K562 (cell line): ENCODE measurements around the gene ADGRB3. TPM values are rescaled to one million over a fixed set of nuclear protein-coding genes. Genes with fewer than 3 reads are reported as not detected.

Experiments
- ARID4B ChIP-seq: sonication (generic); formaldehyde crosslinking; IDR thresholded peaks from 2 replicates; pipeline ENCODE4 v1.8.0; 2022; ENCODE audit warnings: mild to moderate bottlenecking, missing genetic modification reagents
- FOS ChIP-seq: IDR thresholded peaks from 3 replicates; pipeline ENCODE4 v1.6.1; 2011; ENCODE audit not compliant: insufficient read length; ENCODE audit errors: extremely low read depth
- HEY1 ChIP-seq: fragments of 250-450 bp; sonication (Bioruptor Pico); IDR thresholded peaks from 2 replicates; pipeline ENCODE4 v1.5.0; 2020; ENCODE audit warnings: mild to moderate bottlenecking, moderate library complexity, borderline replicate concordance
- POLR3A ChIP-seq: IDR thresholded peaks from 2 replicates; pipeline ENCODE4 v1.6.1; 2011; ENCODE audit warnings: borderline replicate concordance, mild to moderate bottlenecking, moderate library complexity; ENCODE audit not compliant: insufficient read length, insufficient read depth; ENCODE audit errors: extremely low read depth
- U2AF2 ChIP-seq: fragments of 200-400 bp; formaldehyde crosslinking; optimal IDR thresholded peaks from 2 replicates; pipeline ENCODE3; 2017; ENCODE audit warnings: low read depth, mild to moderate bottlenecking, low read length
- UBTF ChIP-seq, 2 experiments: IDR thresholded peaks; 2 replicates each; pipeline ENCODE4 v1.6.1; 2012; ENCODE audit warnings: improper control_type of control experiment in 2 of 2, low read depth in 2 of 2, low read length in 2 of 2, borderline replicate concordance in 1 of 2
- ZNF274 ChIP-seq: IDR thresholded peaks from 2 replicates; pipeline ENCODE4 v1.6.1; 2011; ENCODE audit warnings: low read depth, mild to moderate bottlenecking, low read length, moderate library complexity, borderline replicate concordance
- ZNF609 ChIP-seq: sonication (generic); formaldehyde crosslinking; IDR thresholded peaks from 2 replicates; pipeline ENCODE4 v1.8.1; 2023; ENCODE audit warnings: missing genetic modification reagents, mild to moderate bottlenecking, borderline replicate concordance
- polyA plus RNA-seq, 8 experiments: library from polyadenylated mRNA; depleted of rRNA in 4 of 8; stranded (reverse) in 5 of 8; unstranded in 3 of 8; fragments of >200 nt; fragmentation: Nextera tagmentation in 2 of 8; fragmentation: Illumina TruSeq in 1 of 8; extraction: Ambion mirVana in 2 of 8; extraction: Trizol in 1 of 8; gene quantifications; 2 replicates each; pipeline versions ENCODE4 v1.2.1 to v1.2.3, GENCODE V29; 2011 to 2014; ENCODE audit warnings: inconsistent platforms in 1 of 8, missing spikeins in 1 of 8
- total RNA-seq, 7 experiments: library from RNA; depleted of rRNA in 6 of 7; stranded (reverse); fragments of >200 nt in 6 of 7; fragmentation: Illumina TruSeq in 2 of 7; extraction: Trizol in 2 of 7; gene quantifications; 2 replicates each; pipeline versions ENCODE4 v1.2.1 to v1.2.3, GENCODE V29; 2011 to 2021; ENCODE audit warnings: low replicate concordance in 1 of 7

Gene ADGRB3
- total and polyA plus RNA-seq, 9 of the 15 experiments (the other 6 are each of a cell fraction or from before 2014, with no cell fraction given): 0.90 to 7.8 (median 2.4) TPM

GRCh38 chr6:68760941-68761676, 126.0 kb downstream of the ADGRB3 start (continued):
- no peak for TF ChIP-seq ZNF609 (CRISPR knock-in tag)
- no peak for TF ChIP-seq ARID4B (CRISPR knock-in tag)
- no peak for TF ChIP-seq ZNF274
- no peak for TF ChIP-seq FOS
- TF ChIP-seq HEY1 (CRISPR knock-in tag): no peak
- no peak for TF ChIP-seq UBTF (IDR thresholded peaks at IDR 0.05; ENCODE audit: borderline replicate concordance in 1 of 2, low read depth in 2 of 2, low read length in 2 of 2)
- TF ChIP-seq POLR3A: no peak
- no peak for TF ChIP-seq U2AF2
